Mesothelial cell of epicardium (in vitro differentiated cells): Measurements from ENCODE around the gene PDZRN4. TPM values are rescaled to one million over a fixed set of nuclear protein-coding genes. Genes with fewer than 3 reads are reported as not detected.

Experiments
- DNase-seq, 2 experiments: peaks; one replicate each; pipeline ENCODE4 v3.0.0; 2021; ENCODE audit warnings: low spot score in 2 of 2; ENCODE audit not compliant: unreplicated experiment in 2 of 2
- H3K27ac Mint-ChIP-seq: 2 replicates; pipeline ENCODE4 v1.8.0; 2021; ENCODE audit warnings: mixed read lengths
- H3K27me3 Mint-ChIP-seq: 2 replicates; pipeline ENCODE4 v1.8.0; 2021; ENCODE audit warnings: low read depth, mixed read lengths
- H3K36me3 Mint-ChIP-seq: 2 replicates; pipeline ENCODE4 v1.8.0; 2021; ENCODE audit warnings: mixed read lengths
- H3K4me1 Mint-ChIP-seq: 2 replicates; pipeline ENCODE4 v1.8.0; 2021; ENCODE audit warnings: mixed read lengths
- H3K4me3 Mint-ChIP-seq: 2 replicates; pipeline ENCODE4 v1.8.0; 2021; ENCODE audit warnings: mild to moderate bottlenecking, moderate library complexity, mixed read lengths
- H3K9me3 Mint-ChIP-seq: 2 replicates; pipeline ENCODE4 v1.8.0; 2021; ENCODE audit warnings: mixed read lengths
- total RNA-seq: library from RNA; stranded (reverse); gene quantifications from 3 replicates; pipeline ENCODE4 v1.2.1, GENCODE V29; 2021
- TF ChIP-seq, protein P1 (sequence below): fragments of 200-600 bp; sonication (generic); IDR thresholded peaks from one replicate; pipeline ENCODE4 v1.5.0; 2021; ENCODE audit warnings: antibody characterized with exemption; ENCODE audit not compliant: unreplicated experiment

PDZRN4 gene
- total RNA-seq, 1 donor from 2014 or later = 1.5 TPM

DNA sequence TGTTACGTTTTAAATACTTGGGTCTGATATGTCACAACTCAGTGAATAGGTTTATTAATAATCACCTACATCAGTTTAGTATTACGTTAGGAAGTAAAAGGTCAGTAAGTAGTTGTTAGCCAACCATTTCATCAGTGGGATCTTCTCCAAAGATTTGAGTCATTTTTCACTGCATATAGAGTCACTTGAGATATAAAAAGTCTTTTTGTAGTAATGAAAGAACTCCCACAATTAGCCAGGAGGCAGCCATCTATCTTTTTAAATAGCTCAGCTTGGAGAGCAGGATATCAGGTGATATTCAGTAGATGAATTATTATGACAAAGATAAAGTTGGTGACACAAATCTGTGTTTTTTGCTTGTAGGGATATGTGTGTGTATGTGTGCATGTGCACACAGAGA lies 309.3 kb downstream of the PDZRN4 start:
- Mint-ChIP-seq H3K4me3 (no peak overlapping the region), H3K9me3 (no peaks in the 10 kb centered on the region), H3K36me3 (no peaks in the 10 kb centered on the region)

DNA sequence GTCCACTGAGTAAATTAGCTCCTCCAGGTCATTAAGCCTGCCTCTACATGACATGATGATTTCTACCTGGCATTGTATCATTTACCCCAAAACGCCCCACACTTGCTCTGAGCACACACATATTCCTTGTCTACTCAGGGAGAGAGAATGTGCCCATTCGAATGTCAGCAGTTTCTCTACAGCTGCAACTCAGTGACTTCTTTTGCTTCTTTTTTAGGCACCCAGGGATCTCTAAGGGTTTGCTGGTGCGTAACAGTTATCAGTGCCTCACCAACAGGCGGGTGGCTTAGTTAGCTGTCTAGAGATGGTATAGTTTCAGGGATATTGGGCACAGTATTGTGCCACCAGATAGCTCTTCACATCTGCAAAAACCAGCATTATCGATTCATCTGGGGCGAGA lies 316.9 kb downstream of the PDZRN4 start:
- H3K4me1 Mint-ChIP-seq = no peaks in the 10 kb centered on the region
- TF ChIP-seq, protein P1, sequence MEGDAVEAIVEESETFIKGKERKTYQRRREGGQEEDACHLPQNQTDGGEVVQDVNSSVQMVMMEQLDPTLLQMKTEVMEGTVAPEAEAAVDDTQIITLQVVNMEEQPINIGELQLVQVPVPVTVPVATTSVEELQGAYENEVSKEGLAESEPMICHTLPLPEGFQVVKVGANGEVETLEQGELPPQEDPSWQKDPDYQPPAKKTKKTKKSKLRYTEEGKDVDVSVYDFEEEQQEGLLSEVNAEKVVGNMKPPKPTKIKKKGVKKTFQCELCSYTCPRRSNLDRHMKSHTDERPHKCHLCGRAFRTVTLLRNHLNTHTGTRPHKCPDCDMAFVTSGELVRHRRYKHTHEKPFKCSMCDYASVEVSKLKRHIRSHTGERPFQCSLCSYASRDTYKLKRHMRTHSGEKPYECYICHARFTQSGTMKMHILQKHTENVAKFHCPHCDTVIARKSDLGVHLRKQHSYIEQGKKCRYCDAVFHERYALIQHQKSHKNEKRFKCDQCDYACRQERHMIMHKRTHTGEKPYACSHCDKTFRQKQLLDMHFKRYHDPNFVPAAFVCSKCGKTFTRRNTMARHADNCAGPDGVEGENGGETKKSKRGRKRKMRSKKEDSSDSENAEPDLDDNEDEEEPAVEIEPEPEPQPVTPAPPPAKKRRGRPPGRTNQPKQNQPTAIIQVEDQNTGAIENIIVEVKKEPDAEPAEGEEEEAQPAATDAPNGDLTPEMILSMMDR = no peak
- DNase-seq = no peak
- H3K9me3 Mint-ChIP-seq = no peaks in the 10 kb centered on the region
- no peak overlapping the region for H3K27ac Mint-ChIP-seq
- peaks cover 13% of the 10 kb centered on the region for H3K27me3 Mint-ChIP-seq
- H3K36me3 Mint-ChIP-seq = no peaks in the 10 kb centered on the region
- H3K4me3 Mint-ChIP-seq = no peak overlapping the region

More for the DNA sequence above, 309.3 kb downstream of the PDZRN4 start:
- H3K4me1 Mint-ChIP-seq = peaks cover 15% of the 10 kb centered on the region
- peaks cover 30% of the 10 kb centered on the region for H3K27me3 Mint-ChIP-seq
- no peak overlapping the region for H3K27ac Mint-ChIP-seq
- DNase-seq = no peak
- TF ChIP-seq, protein P1 = no peak

DNA sequence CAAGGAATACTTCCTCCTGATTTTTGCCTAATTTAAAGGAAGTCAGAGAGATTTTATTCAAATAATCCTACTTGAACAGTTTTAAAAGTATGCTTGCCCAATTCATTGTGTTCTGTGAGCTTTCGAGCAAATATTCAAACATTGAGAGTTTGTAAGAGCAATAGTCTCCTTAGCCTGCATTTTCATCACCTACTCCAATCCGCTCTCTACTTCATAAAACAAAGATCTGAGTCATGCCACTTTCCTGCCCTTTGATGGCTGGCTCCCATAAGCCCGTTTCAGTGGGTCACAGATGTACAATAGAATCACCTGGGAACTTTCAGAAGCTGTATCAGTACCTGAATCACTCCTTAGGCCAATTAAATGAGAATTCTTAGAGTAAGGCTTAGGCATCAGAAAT lies 319.2 kb downstream of the PDZRN4 start:
- H3K9me3 Mint-ChIP-seq = no peaks in the 10 kb centered on the region
- H3K4me3 Mint-ChIP-seq = no peak overlapping the region
- peaks cover 5% of the 10 kb centered on the region for H3K4me1 Mint-ChIP-seq
- H3K36me3 Mint-ChIP-seq = no peaks in the 10 kb centered on the region
- no peak overlapping the region for H3K27ac Mint-ChIP-seq
- H3K27me3 Mint-ChIP-seq = peaks cover 3% of the 10 kb centered on the region
- no peak for DNase-seq
- TF ChIP-seq, protein P1 = no peak

DNA sequence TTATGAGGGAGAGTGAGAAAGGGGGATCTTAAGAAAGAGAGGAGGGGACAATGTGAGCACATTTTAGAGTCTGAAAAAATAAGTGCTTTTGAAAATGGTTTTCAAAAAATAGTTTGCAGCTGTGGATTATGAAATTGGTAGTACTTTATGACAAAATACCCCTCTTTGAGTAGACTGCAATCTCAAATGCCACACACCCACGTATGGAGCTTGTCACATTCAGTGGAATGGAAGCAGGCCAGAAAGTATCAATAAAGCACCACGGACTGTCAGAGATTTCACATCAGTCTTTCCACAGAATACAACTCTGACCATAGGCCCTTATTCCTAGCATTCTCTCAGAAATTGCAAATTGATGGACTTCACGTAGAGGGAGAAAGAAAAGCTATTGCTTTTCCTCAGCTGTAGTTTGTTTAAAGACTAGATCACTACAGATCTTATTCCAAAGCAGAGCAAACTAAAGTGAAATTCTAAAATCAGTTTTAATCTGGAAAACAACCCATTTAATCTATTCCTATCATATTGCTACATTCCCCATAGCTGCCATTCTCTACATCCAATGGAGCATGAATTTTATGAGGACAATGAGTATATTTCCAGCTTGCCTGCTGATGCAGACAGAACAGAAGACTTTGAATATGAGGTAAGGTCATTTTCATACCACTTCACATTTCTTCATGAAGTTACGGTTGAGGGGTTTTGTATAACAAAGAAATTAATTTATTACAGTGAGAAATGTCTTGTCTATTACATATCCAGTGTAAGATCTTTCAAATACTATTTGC lies 321.3 kb downstream of the PDZRN4 start:
- H3K27ac Mint-ChIP-seq = no peak overlapping the region
- H3K4me1 Mint-ChIP-seq = peaks cover 15% of the 10 kb centered on the region
- TF ChIP-seq, protein P1 = no peak
- peaks cover 3% of the 10 kb centered on the region for H3K27me3 Mint-ChIP-seq
- H3K4me3 Mint-ChIP-seq = no peak overlapping the region
- H3K36me3 Mint-ChIP-seq = no peaks in the 10 kb centered on the region
- DNase-seq = no peak
- no peaks in the 10 kb centered on the region for H3K9me3 Mint-ChIP-seq

DNA sequence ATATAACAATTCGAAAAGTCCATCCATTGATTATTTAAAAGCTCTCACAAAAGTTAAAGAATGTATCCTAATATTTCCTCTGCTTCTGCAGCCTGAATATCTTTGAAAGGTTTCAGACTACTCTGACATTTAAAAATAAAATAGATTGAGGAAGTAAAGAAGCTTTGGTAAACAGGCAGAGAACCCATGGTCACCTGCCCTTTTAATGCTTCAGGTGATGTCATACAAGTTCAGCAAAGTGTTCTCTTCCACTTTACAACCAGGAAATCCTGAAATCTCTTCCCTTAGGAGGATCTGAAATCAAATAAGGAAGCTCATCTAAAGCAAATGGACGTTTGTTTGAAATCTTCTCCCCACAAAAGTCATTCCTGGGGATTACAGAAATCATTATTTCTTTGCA lies 322.4 kb downstream of the PDZRN4 start:
- H3K36me3 Mint-ChIP-seq = no peaks in the 10 kb centered on the region
- H3K4me1 Mint-ChIP-seq = peaks cover 15% of the 10 kb centered on the region
- peaks cover 3% of the 10 kb centered on the region for H3K27me3 Mint-ChIP-seq
- H3K9me3 Mint-ChIP-seq = no peaks in the 10 kb centered on the region
- no peak overlapping the region for H3K4me3 Mint-ChIP-seq
- no peak overlapping the region for H3K27ac Mint-ChIP-seq
- TF ChIP-seq, protein P1 = no peak
- no peak for DNase-seq

DNA sequence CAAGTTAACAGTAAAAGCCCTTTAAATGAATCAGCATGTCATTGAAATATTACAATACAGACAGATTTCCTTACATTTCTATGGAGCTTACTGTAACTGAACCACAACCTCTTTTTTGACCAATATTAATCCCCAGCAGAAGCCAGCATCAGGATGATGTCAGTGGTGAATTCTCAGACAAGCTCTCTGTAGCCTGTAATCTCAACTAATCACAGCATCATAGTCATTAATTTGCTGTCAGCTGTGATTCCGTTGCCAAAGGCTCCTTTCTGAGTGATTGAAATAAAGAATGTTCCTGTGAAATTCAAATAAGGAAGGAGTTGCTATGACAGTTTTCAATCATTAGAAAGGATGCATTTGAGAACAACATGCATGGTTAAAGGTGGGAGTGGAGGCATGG lies 323.1 kb downstream of the PDZRN4 start:
- no peak overlapping the region for H3K4me3 Mint-ChIP-seq
- peaks cover 22% of the 10 kb centered on the region for H3K4me1 Mint-ChIP-seq
- H3K27me3 Mint-ChIP-seq = peaks cover 3% of the 10 kb centered on the region
- no peak for DNase-seq
- no peak overlapping the region for H3K27ac Mint-ChIP-seq
- H3K9me3 Mint-ChIP-seq = no peaks in the 10 kb centered on the region
- no peaks in the 10 kb centered on the region for H3K36me3 Mint-ChIP-seq
- TF ChIP-seq, protein P1 = no peak
